LNCaP clone FGC (cell line): ENCODE data around the gene GAPVD1.

Experiments
- DNase-seq: peaks from one replicate; pipeline ENCODE4 v3.0.0-alpha.2; 2011; ENCODE audit warnings: low read depth
- H3K4me3 ChIP-seq: 2 replicates; pipeline ENCODE4 v1.5.1; 2011; ENCODE audit warnings: mild to moderate bottlenecking, low read depth, low read length, control low read depth
- CTCF ChIP-seq: IDR thresholded peaks from 2 replicates; pipeline ENCODE4 v1.5.1; 2012; ENCODE audit warnings: mild to moderate bottlenecking; ENCODE audit not compliant: control insufficient read depth, insufficient read depth; ENCODE audit errors: extremely low read depth

The GAPVD1 gene

GRCh38 chr9:125411171-125411756 is 149.6 kb downstream of the GAPVD1 start:
- DNase-seq = no peak
- no peak for TF ChIP-seq CTCF
- H3K4me3 ChIP-seq = no peak overlapping the region

- H3K4me3 ChIP-seq = no peak overlapping the region
- TF ChIP-seq CTCF = no peak
- DNase-seq = no peak
Measured at GRCh38 chr9:125412166-125412565, 150.5 kb downstream of the GAPVD1 start.

- H3K4me3 ChIP-seq = no peak overlapping the region
- DNase-seq = no peak
- no peak for TF ChIP-seq CTCF
Measured at GRCh38 chr9:125413579-125413978, 152.0 kb downstream of the GAPVD1 start.

- no peak overlapping the region for H3K4me3 ChIP-seq
- no peak for TF ChIP-seq CTCF
- DNase-seq = no peak
Measured at GRCh38 chr9:125415583-125416460, 154.2 kb downstream of the GAPVD1 start.

- DNase-seq = no peak
- no peak for TF ChIP-seq CTCF
- no peak overlapping the region for H3K4me3 ChIP-seq
Measured at GRCh38 chr9:125416517-125416916, 154.9 kb downstream of the GAPVD1 start.
